Stimulated activated CD4-positive, alpha-beta T cell treated with anti-CD3 and anti-CD28 coated beads, Interleukin-15, amount 100 ng/mL, for 24 hours (primary cell): ENCODE data around the gene ZNRF3.

Experiments
- DNase-seq: peaks from one replicate; pipeline ENCODE4 v3.0.0-alpha.2; 2020

ZNRF3 gene

DNA sequence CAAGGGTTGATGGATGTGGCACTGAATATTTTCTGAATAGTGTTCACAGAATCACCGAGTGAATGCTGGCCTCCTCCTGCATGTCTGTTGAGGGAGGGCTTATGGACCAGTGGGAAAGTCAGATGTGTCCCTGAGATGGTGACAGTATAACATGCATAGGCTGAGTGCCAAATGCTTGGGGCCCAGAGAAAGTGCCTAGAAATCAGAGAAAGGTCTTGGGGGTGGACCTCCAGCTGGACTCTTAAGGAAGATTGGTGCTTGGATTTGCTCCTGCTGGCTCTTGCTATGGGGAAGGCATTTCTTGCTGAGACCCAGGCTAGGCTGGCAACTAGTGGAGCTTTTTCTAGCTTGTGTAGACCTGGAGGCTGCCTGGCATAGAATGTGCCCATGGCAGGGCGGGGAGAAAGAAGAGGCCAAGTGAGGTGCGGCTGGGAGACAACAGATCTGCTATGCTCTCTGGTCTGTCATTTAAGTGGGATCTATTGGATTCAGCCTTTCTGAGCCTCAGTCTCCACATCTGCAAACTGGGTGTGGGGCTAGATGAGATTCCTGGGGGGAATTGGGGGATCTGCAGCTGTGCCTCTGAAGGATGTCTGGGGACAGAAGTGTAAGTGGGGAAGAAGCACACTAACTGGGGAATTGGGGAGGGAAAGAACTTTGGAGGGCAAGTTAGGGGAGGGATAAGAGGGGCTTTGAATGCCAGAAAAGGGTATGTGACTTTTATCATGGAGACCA, 27.4 kb downstream of the ZNRF3 start:
- DNase-seq, result no peak

DNA sequence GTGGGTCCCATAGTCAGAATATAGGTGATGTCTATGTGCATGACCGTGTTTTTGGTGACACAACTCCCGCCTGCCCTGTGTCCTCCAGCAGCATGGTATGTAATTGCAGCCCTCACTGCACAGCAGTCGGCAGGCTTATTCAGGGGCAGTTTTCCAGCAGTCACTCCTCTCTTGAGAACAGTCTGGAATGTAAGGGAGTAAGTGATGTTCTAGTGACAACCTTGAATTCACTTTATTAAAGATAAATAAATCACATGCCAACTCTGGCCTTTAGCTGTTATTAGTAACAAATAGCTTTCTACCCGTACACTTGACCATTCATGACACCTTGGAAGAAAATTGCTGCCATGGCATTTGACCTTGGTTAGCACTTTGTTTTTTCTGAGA, 27.9 kb downstream of the ZNRF3 start:
- DNase-seq, result no peak

DNA sequence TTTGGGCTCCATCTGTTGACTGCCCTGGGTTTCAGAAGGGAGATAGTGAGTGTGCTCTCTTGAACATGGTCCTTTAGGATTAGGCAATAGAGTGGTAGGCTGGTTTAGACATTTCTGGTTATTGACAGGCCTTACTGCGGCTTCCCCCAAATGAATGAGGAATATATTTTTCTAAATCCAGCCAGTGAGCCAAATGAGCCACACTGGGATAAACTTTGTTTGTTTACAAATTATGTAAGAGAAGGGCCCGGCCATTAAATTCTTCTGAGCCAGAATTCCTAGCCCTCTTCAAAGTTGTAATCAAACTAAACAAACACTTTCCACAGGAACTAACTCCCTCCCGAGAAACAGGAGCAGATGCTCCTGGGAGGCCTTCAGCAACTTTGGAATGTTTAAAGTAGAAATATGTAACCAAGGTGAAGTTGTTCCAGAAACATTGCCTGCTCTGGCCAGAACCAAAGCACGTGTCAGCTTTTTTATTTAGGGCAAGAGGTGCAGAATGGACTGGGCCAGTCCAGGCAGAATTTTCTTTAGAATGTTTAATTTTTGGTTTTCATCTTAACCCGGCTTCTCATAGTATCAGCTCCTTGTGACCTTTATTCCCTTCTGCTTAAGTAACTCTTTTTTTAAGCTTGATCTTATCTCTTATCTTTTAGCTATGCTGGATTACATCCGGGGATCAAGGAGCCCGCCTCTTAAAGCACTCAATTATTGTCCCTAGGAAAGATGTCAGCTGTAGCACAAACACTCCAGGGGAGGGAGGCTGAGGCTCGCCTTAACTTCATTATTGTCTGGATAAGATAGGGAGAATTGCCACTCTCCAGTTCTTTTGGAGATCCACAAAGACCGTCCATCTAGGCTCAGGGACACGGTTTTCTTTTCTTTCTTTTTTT, 28.7 kb downstream of the ZNRF3 start:
- no peak for DNase-seq

DNA sequence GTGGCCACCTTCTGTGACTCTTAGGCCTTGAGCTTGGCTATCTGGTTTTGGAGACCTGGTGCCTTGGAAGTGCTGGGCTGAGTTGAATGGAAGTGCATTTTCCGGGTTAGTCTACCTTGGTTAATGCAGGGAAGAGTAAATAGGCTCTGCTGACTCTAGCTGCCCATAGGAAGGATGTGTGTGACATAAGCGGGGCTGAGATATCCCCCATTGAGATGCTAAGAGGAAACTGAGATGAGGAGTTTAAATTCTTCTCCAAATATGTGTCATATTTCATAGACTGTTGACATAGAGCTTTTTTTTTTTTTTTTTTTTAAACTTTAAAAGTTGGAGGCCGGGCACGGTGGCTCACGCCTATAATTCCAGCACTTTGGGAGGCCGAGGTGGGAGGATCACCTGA, 30.8 kb downstream of the ZNRF3 start:
- no peak for DNase-seq

DNA sequence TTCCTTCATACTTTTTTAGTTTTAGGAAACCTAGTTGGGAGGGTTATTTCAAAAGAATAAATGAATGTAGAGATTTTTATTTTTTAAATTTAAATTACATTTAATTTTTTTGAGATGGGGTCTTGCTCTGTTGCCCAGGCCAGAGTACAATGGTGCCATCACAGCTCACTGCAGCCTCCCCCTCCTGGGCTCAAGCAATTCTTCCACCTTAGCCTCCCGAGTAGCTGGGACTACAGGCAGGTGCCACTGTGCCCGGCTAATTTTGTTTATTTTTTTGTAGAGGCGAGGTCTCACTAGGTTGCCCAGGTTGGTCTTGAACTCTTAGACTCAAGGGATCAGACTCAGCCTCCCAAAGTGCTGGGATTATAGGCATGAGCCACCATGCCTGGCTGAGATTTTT, 32.6 kb downstream of the ZNRF3 start:
- DNase-seq, result no peak

DNA sequence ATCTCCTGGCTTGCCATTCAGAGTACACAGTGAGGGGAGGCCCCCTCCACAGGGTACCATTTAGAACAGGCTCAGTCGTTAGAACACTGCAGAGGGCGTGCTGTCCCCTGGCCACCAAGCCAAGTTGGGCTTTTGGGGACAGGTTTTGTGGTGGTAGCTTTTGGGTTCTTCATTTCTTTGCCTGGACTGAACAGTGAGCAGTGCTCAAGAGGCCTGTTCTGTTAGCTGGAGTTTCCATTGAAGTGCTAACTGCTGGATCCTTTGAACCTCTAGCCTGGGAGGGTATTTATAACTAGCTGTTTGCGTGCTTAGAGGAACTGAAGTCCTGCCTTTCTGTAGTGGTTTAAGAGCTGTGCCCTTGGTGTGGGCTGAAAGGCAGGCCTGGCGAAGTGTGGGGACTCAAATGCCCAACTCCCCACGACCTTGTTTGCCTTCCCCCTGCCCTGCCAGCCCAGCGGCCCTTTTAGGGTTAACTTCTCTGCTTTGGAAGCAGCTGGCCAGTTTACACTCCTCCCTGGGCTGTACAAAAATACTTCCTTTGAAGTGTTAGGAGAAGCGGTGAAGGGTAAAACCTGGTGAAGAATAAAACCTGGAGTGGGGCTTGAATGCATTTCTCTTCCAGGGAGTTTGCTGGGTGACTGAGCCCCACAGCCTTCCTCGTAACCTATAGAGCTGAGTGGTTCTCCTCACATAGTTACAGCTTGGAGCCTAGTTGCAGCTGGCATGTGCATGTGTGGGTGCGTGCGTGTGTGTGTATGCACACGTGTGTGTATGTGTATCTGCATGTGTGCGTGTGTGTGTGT, 34.6 kb downstream of the ZNRF3 start:
- no peak for DNase-seq

DNA sequence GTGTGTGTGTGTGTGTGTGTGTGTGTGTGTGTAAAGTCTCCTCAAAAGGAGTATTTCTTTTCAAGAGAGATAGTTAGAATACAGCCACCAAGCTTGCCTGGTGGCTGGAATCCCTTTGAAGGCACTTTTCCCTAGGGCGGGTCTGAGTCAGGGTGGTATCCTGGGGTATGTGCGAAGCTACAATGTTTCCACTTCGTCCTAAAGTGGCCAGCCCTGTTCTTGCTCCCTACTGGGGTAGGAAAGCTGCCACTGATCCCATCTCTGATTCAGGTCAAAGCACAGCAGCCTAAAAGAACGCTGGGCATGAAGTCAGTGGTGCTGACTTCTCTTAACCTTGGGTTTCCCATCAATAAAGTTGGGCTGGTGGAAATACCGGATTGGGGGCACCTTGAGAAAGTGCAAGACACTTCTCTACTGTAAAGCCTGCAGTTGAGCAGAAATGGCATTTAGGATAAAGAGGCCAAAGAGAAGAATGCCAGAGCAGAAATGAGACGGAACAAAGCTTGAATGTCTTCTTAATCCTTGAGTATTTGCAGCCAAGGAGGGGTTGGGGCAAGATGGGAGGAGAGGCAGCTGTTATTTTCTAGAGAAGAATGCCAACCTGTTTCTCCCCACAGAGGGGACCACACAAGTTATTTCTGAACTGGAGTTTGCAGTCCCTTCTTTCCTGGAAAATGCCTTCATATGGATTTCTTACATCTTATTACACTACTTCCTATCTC, 35.3 kb downstream of the ZNRF3 start:
- DNase-seq, result no peak

DNA sequence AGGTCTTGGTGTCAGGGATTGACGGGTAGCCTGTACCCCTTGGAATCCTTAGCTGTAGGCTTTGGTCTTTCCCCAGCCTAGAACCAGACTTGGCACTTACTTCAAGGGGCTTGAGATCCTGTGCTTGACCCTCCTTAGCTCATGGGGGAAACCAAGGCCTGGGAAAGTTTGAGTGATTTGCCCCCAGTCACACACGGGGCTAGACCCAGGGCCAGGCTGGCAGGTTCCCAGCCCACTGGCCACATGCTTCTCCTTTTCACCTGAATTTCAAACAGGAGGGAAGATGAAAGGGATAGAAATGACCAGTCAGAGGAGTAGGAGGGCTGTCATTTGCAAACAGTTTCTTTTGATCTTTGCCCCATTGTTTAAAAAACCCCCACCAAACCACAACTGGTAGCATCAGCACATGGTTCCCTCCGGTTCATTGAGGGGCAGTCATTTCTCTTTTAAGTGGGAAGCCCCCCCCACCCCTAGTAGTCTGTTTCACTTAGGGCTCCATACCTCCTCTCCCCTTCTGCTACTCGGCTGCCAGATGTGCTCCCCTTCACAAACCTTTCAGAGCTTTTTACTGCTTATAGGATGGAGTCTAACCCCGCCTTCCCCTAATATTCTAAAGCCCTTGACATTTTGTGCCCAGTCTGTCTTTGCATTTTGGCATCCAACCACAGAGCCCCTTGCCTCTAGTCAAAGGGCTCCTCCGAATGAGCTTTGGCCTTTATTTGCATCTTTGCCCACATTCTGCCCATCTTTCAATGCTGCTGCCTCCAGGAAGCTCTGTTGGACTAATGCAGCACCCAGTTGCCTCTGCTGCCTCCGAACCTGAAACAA, 37.6 kb downstream of the ZNRF3 start:
- DNase-seq, result no peak

DNA sequence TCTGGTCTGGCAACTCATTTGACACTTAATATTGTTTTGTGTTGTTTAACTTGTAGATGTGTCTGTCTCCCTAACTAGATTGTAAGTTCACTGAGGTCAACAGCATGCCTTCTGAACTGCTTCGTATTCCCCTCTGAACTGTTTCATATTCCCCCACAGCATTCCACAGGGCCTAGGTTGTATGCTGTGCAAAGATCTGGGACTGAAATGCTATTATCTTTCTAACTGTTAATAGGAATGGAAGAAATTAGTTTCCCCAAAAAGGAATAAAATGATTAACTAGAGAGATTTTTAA, 38.2 kb downstream of the ZNRF3 start:
- DNase-seq, result no peak

DNA sequence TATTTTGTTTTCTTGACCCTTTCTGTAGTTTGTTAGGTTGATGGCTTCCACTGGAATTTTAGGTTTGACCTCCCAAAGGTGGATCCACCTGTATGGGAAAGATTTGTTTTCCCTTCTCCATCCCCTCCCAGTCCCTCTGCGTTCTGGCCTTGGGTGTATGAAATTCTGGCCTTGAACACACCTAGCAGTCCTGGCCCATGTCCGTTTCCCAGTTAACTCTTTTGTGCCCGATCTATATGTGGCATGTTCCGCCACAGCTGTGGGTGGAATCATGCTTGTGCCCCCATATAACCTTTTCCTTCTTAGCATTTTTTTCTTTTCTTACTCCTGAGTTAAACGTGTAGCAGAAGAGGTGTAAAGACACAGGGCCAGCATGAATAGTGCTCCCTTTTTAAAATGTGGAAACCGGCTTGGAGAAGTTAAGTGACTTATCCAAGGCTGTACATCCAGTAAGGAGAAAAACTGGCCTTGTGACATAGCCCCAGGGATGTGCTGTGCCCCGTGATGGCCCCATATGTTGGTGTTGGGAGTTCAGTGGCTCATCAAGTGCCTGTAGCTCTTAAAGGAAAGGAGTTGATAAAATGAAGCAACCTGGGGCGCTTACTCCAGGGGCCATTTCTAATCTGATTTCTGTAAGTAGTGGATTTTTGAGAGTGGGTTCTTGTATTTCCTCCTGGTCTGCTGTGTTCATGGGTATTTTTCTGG, 39.3 kb downstream of the ZNRF3 start:
- no peak for DNase-seq

DNA sequence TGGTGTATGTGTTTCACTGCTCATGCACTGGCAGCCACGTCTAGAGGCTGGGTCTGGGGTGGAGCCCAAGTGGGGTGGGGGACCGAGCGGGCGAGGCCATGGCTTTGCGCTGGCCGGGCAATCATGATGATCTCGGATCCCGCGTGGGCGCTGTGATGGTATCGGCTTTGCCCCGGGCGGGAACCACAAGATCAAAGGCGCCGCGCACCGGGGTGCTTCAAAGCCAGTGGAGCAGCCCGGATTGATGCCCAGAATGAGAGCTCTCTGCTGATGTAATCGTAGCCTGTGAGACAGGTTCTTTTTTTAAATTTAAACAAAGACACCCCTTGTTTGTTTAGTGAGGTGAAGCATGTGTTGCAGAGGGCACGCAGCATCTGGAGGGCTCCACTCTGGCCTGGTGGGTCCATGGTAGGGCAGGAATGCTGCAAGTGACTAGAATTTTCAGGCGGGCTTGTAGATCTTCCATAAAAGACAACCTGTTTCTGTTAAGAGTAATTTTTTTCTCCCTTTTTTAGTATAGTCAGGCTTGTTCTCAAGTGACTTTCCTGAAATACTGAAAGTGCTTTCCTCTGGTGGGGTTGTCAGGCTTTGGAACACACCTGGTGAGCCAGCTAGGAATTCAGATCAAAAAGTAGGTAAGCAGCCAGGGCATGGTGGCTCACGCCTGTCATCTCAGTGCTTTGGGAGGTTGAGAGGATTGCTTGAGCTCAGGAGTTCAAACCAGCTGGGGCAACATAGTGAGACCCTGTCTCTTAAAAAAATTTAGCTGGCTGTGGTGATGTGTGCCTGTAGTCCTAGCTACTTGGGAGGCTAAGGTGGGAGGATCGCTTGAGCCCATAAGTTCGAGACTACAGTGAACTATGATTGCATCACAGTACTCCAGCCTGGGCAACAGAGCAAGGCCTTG, 40.7 kb downstream of the ZNRF3 start:
- DNase-seq, result no peak

DNA sequence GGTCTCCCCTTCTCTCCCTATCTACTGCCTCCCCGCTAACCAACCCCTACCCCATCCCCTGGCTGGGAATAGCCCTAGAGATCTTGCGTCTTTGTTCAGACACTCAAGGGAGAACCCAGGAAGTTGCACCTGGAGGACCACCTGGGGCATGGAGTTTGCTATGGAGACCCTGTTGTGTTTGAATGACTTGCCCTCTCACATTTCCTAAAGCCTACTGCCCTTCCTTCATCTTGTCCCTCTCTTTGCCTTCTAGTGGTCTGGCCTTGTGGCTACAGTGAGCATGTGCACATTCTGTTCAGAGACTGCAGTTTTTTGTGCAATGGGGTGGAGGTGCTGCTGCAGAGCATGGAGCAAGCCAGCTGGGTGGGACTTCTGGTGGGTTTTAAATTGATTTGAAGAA, 42.5 kb downstream of the ZNRF3 start:
- no peak for DNase-seq

DNA sequence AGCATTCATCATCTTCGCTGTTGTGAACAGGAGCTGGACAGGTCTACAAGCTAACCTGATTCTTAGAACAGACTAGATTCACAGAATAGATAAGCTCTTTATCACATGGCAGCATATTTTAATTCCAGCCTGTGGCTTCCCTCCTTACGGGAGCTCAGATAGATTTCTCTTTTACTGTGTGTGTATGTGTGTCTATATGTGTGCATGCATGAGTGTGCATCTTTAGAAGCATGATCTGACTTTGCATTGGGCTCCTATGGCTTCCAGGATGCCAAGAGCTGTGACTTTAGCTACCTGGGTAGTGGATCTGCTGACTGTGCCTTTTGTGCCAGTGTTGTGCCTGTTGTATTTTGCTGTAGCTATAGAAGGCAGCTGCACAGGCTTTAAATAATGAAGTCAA, 44.3 kb downstream of the ZNRF3 start:
- DNase-seq, result no peak

DNA sequence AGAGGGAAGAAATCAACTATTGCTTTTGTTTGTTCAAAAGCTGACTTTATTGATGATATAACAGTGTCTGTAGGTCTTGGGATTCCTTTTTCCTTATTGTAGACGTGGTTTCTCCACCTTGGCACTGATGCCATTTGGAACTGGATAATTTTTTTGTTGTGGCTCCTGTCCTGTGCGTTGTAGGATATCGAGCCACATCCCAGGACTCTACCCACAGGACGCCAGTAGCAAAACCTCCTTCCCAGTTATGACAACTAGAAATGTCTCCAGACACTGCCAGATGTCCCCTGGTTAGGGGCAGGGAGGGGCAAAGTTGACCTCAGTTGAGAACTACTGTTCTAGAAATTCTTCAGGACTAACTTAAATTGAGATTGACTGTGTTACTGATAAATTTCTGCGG, 45.8 kb downstream of the ZNRF3 start:
- DNase-seq, result no peak

DNA sequence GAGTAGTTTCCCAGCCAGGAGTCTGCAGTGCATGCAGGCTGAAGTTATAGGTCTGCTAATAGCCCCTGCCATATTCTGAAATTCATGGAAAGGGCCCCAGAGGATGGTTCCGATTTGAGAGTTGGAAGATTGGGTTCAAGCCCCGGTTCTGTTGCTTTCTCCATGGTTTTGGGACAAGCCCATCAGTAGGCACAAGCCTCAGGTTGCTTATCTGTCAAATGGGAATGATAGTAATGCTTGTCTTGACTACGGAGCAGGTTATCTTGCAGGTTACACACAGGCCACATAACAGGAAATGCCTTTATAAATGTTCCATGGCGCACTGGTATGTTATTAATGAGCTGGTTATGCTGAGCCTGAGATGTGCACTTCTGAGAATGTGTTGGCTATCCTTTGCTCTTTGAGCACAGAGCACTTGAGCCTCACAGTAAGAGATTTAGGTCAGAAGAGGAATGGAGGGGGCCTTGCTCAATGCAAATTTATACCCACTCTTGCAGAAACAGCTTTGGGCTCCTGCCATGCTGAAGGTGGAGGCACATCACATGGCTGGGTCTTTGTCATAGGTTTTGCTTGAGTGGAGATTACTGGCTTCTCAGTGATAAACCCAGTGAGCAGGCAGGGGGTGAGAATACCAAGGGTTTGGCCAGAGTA, 47.1 kb downstream of the ZNRF3 start:
- DNase-seq, result no peak

DNA sequence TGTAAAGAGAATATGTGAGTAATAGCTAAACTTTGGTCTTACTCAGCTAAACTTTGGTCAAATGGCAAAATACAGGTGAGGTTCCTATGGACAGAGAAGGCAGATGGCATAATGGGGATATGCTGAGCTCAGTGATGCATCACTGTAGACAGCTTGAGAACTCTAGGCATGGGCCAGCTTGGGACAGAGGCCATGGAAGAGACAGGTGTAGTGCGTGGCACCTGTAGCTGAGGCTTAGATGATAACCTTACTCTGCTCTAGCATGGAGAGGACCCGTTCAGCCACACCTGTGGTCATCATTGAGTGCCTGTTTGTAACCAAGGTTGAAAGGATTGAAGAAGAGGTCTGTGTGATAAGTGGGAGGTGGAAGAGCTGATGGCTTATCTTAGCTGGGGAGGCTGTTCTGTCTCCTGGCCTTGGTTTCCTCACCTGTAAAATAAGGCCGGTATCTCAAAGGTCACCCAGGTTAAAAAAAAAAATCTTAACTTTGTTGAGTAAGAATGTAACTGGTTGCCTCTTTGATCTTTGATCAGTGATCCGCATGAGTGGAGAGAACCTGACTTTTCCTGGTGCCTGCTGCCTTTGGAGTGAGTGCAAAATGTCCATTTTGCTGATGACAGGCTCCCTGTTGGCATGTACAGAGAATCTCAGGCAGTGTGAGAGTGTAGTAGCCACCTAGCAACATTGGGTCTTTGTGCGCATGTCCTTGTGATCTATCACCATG, 48.6 kb downstream of the ZNRF3 start:
- no peak for DNase-seq

DNA sequence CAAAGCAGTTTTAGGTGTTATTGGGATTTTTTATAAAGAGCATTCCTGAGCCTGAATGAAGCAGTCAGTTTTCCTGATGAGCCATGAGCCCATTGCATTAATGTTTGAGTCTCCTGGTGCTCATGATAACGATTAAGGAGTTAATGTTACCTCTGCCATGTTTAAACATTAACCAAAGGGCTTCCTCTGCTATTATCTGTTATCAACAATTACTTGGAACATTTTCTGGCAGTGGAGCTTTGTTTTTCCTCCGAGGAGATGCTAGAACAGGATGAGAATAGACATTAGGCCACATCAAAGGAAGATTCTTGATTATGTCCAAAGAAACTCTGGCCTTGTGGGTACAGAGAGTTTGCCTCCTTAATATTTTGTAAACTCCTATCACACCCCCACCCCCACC, 49.9 kb downstream of the ZNRF3 start:
- no peak for DNase-seq

DNA sequence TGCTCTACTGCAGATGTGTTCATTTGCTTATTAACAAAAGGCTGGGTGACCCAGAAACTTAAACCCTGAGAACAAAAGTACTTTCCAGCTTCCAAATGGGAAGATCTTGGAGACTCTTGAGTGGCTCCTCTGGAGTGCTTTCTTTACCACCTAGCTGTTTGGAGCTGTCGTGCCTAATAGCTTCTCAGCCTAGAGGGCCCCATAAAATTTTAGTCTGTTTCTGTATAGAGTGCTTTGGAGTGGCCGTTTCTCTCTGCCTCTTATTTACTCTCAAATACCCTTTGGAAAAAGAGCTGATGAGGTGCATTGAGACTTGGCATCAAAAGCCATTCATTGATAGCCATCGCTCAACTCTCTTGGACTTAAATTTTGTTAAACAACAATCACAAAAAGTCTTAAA, 50.7 kb downstream of the ZNRF3 start:
- no peak for DNase-seq

DNA sequence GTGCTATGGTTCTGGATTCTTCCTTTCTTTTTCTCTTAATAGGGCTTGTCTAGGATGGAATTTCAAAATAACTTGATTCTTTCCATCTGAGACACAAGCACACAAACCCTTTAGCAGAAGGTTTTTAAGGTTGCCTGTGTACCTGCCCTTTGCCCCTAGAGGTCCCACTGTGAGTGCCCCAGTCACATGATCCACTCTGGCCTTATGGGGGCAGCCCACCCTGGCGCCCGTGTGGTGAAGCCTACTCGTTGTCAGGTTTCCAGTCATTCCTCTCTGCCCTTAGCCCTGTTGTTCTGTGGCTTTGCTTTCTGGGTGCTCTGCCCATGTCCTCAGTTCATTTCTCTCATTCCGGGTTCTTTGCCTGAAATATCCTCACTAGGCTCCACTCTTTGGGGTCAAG, 51.8 kb downstream of the ZNRF3 start:
- DNase-seq, result no peak
